ENCODE measurements around the gene C10orf90. TPM values are rescaled to one million over a fixed set of nuclear protein-coding genes. Genes with fewer than 3 reads are reported as not detected.

The C10orf90 gene
- polyA plus RNA-seq, 6 donors from 2014 or later = not detected

GRCh38 chr10:126609566-126609965, 60.9 kb downstream of the C10orf90 start:
- DNase-seq (no peak), ATAC-seq (ENCODE audit: low read depth in 2 of 2) (no peak)
- H3K36me3 Mint-ChIP-seq = no peaks in the 10 kb centered on the region
- H3K9me3 Mint-ChIP-seq = peaks cover 0 to 3% (median 2%) of the 10 kb centered on the region in 7 donors
- H3K27ac Mint-ChIP-seq = no peak overlapping the region
- H3K27me3 Mint-ChIP-seq = no peaks in the 10 kb centered on the region
- no peaks in the 10 kb centered on the region for H3K4me1 Mint-ChIP-seq
- H3K4me3 Mint-ChIP-seq = no peak overlapping the region

- Mint-ChIP-seq H3K4me3 (no peak overlapping the region), H3K9me3 (peaks cover 0 to 5% (median 0%) of the 10 kb centered on the region in 7 donors), H3K4me1 (no peaks in the 10 kb centered on the region), H3K27me3 (no peaks in the 10 kb centered on the region), H3K36me3 (no peaks in the 10 kb centered on the region), H3K27ac (no peak overlapping the region)
- DNase-seq (no peak), ATAC-seq (ENCODE audit: low read depth in 2 of 2) (no peak)
Observed at GRCh38 chr10:126599949-126600682, 70.4 kb downstream of the C10orf90 start.

GRCh38 chr10:126598009-126598408, 72.5 kb downstream of the C10orf90 start:
- H3K27me3 Mint-ChIP-seq = peaks cover 0 to 4% (median 0%) of the 10 kb centered on the region in 3 donors
- no peak overlapping the region for H3K4me3 Mint-ChIP-seq
- no peaks in the 10 kb centered on the region for H3K4me1 Mint-ChIP-seq
- no peak for DNase-seq
- no peak for ATAC-seq (ENCODE audit: low read depth in 2 of 2)
- H3K9me3 Mint-ChIP-seq = peaks cover 0 to 5% (median 0%) of the 10 kb centered on the region in 7 donors
- no peaks in the 10 kb centered on the region for H3K36me3 Mint-ChIP-seq
- no peak overlapping the region for H3K27ac Mint-ChIP-seq

- no peaks in the 10 kb centered on the region for H3K9me3 Mint-ChIP-seq
- no peak overlapping the region for H3K4me3 Mint-ChIP-seq
- no peaks in the 10 kb centered on the region for H3K4me1 Mint-ChIP-seq
- peaks cover 0 to 4% (median 0%) of the 10 kb centered on the region in 3 donors for H3K27me3 Mint-ChIP-seq
- H3K27ac Mint-ChIP-seq = no peak overlapping the region
- ATAC-seq (ENCODE audit: low read depth in 2 of 2) (no peak), DNase-seq (no peak)
- no peaks in the 10 kb centered on the region for H3K36me3 Mint-ChIP-seq
Observed at GRCh38 chr10:126597211-126597610, 73.3 kb downstream of the C10orf90 start.

- Mint-ChIP-seq H3K4me1 (no peaks in the 10 kb centered on the region), H3K27me3 (peaks cover 0 to 4% (median 0%) of the 10 kb centered on the region in 3 donors), H3K36me3 (no peaks in the 10 kb centered on the region), H3K9me3 (peaks cover 0 to 2% (median 0%) of the 10 kb centered on the region in 7 donors), H3K4me3 (no peak overlapping the region), H3K27ac (no peak overlapping the region)
- DNase-seq (no peak), ATAC-seq (ENCODE audit: low read depth in 2 of 2) (no peak)
Observed at GRCh38 chr10:126596472-126597016, 73.9 kb downstream of the C10orf90 start.

- H3K27me3 Mint-ChIP-seq = peaks cover 0 to 4% (median 0%) of the 10 kb centered on the region in 3 donors
- no peaks in the 10 kb centered on the region for H3K36me3 Mint-ChIP-seq
- DNase-seq (no peak), ATAC-seq (ENCODE audit: low read depth in 2 of 2) (no peak)
- H3K4me1 Mint-ChIP-seq = no peaks in the 10 kb centered on the region
- no peak overlapping the region for H3K4me3 Mint-ChIP-seq
- H3K27ac Mint-ChIP-seq = no peak overlapping the region
- peaks cover 0 to 2% (median 0%) of the 10 kb centered on the region in 7 donors for H3K9me3 Mint-ChIP-seq
Observed at GRCh38 chr10:126595160-126595559, 75.3 kb downstream of the C10orf90 start.

GRCh38 chr10:126593968-126594701, 76.4 kb downstream of the C10orf90 start:
- Mint-ChIP-seq H3K4me3 (no peak overlapping the region), H3K36me3 (no peaks in the 10 kb centered on the region), H3K9me3 (peaks cover 0 to 2% (median 0%) of the 10 kb centered on the region in 7 donors)

GRCh38 chr10:126592901-126593300, 77.6 kb downstream of the C10orf90 start:
- H3K4me3 Mint-ChIP-seq = no peak overlapping the region
- peaks cover 0 to 9% (median 6%) of the 10 kb centered on the region in 3 donors for H3K27me3 Mint-ChIP-seq
- no peaks in the 10 kb centered on the region for H3K4me1 Mint-ChIP-seq

More at GRCh38 chr10:126593968-126594701, 76.4 kb downstream of the C10orf90 start:
- ATAC-seq (ENCODE audit: low read depth in 2 of 2) = no peak
- DNase-seq = no peak
- H3K4me1 Mint-ChIP-seq = no peaks in the 10 kb centered on the region
- peaks cover 0 to 4% (median 0%) of the 10 kb centered on the region in 3 donors for H3K27me3 Mint-ChIP-seq
- peak overlapping the region in 1 of 6 donors; percentile 7 for H3K27ac Mint-ChIP-seq

GRCh38 chr10:126588024-126588423, 82.5 kb downstream of the C10orf90 start:
- Mint-ChIP-seq H3K4me1 (no peaks in the 10 kb centered on the region), H3K4me3 (no peak overlapping the region), H3K27ac (no peak overlapping the region), H3K36me3 (no peaks in the 10 kb centered on the region), H3K9me3 (peaks cover 0 to 5% (median 2%) of the 10 kb centered on the region in 7 donors), H3K27me3 (peaks cover 10 to 18% (median 17%) of the 10 kb centered on the region in 3 donors)
- DNase-seq = no peak
- ATAC-seq (ENCODE audit: low read depth in 2 of 2) = no peak

More at GRCh38 chr10:126592901-126593300, 77.6 kb downstream of the C10orf90 start:
- no peaks in the 10 kb centered on the region for H3K36me3 Mint-ChIP-seq
- DNase-seq (no peak), ATAC-seq (ENCODE audit: low read depth in 2 of 2) (no peak)
- peaks cover 0 to 2% (median 0%) of the 10 kb centered on the region in 7 donors for H3K9me3 Mint-ChIP-seq
- no peak overlapping the region for H3K27ac Mint-ChIP-seq

- Mint-ChIP-seq H3K36me3 (no peaks in the 10 kb centered on the region), H3K27ac (no peak overlapping the region), H3K4me1 (no peaks in the 10 kb centered on the region), H3K27me3 (peaks cover 10 to 18% (median 17%) of the 10 kb centered on the region in 3 donors), H3K4me3 (no peak overlapping the region), H3K9me3 (peaks cover 0 to 5% (median 2%) of the 10 kb centered on the region in 7 donors)
- DNase-seq (no peak), ATAC-seq (ENCODE audit: low read depth in 2 of 2) (no peak)
Observed at GRCh38 chr10:126586878-126587277, 83.6 kb downstream of the C10orf90 start.

- no peak for DNase-seq
- H3K36me3 Mint-ChIP-seq = no peaks in the 10 kb centered on the region
Observed at GRCh38 chr10:126586128-126586527, 84.4 kb downstream of the C10orf90 start.

GRCh38 chr10:126585249-126586017, 85.1 kb downstream of the C10orf90 start:
- H3K27ac Mint-ChIP-seq = no peak overlapping the region
- H3K27me3 Mint-ChIP-seq = peaks cover 10 to 18% (median 17%) of the 10 kb centered on the region in 3 donors
- no peaks in the 10 kb centered on the region for H3K36me3 Mint-ChIP-seq
- DNase-seq (no peak), ATAC-seq (ENCODE audit: low read depth in 2 of 2) (no peak)
- H3K9me3 Mint-ChIP-seq = peaks cover 0 to 5% (median 2%) of the 10 kb centered on the region in 7 donors
- no peak overlapping the region for H3K4me3 Mint-ChIP-seq
- H3K4me1 Mint-ChIP-seq = no peaks in the 10 kb centered on the region

More at GRCh38 chr10:126586128-126586527, 84.4 kb downstream of the C10orf90 start:
- Mint-ChIP-seq H3K27ac (peak overlapping the region in 2 of 6 donors; percentile 25 to 64), H3K27me3 (peaks cover 10 to 18% (median 17%) of the 10 kb centered on the region in 3 donors), H3K4me1 (no peaks in the 10 kb centered on the region), H3K9me3 (peaks cover 0 to 5% (median 2%) of the 10 kb centered on the region in 7 donors), H3K4me3 (no peak overlapping the region)
- no peak for ATAC-seq (ENCODE audit: low read depth in 2 of 2)

GRCh38 chr10:126584836-126585235, 85.7 kb downstream of the C10orf90 start:
- peaks cover 10 to 18% (median 17%) of the 10 kb centered on the region in 3 donors for H3K27me3 Mint-ChIP-seq
- DNase-seq = no peak
- H3K9me3 Mint-ChIP-seq = peaks cover 0 to 5% (median 2%) of the 10 kb centered on the region in 7 donors
- H3K4me3 Mint-ChIP-seq = no peak overlapping the region
- no peaks in the 10 kb centered on the region for H3K4me1 Mint-ChIP-seq
- ATAC-seq (ENCODE audit: low read depth in 2 of 2) = no peak
- H3K27ac Mint-ChIP-seq = peak overlapping the region in 1 of 6 donors; percentile 62
- H3K36me3 Mint-ChIP-seq = no peaks in the 10 kb centered on the region
